Ascending aorta (tissue), 2 donors: ENCODE data around the gene TMEM150B. TPM values are rescaled to one million over a fixed set of nuclear protein-coding genes. Genes with fewer than 3 reads are reported as not detected.

Experiments used
- DNase-seq, 2 donors: peaks; one replicate each; pipeline ENCODE4 v3.0.0-alpha.2; 2019; ENCODE audit warnings: low spot score in 2 of 2
- H3K27ac ChIP-seq, 2 donors: fragments of 200-600 bp; sonication (generic); one replicate each; pipeline ENCODE4 v1.5.1; 2016 to 2017; ENCODE audit warnings: mild to moderate bottlenecking in 1 of 2
- H3K27me3 ChIP-seq: fragments of 200-600 bp; sonication (generic); one replicate; pipeline ENCODE4 v1.5.1; 2017
- H3K36me3 ChIP-seq, 2 donors: fragments of 200-600 bp; sonication (generic); one replicate each; pipeline ENCODE4 v1.5.1; 2016
- H3K4me1 ChIP-seq, 2 donors: fragments of 200-600 bp; sonication (generic); one replicate each; pipeline ENCODE4 v1.5.1; 2016 to 2017; ENCODE audit warnings: mild to moderate bottlenecking in 1 of 2
- H3K4me3 ChIP-seq, 2 donors: fragments of 200-600 bp; sonication (generic); one replicate each; pipeline ENCODE4 v1.5.1; 2016 to 2017; ENCODE audit warnings: mild to moderate bottlenecking in 1 of 2
- H3K9me3 ChIP-seq, 2 donors: fragments of 200-600 bp; sonication (generic); one replicate each; pipeline ENCODE4 v1.5.1; 2016
- intact Hi-C: fragments of 100-400 bp; cut with DNase I; formaldehyde crosslinking; loops from one replicate; pipeline ENCODE4 v1.15.1; 2023
- total RNA-seq: library from RNA; depleted of rRNA; stranded (reverse); fragments of >200 nt; gene quantifications from one replicate; pipeline ENCODE4 v1.1.0, GENCODE V29; 2016
- TF ChIP-seq, protein P1 (sequence below), 3 experiments: fragments of 200-600 bp in 2 of 3; fragments of 450-650 bp in 1 of 3; sonication (generic) in 2 of 3; IDR thresholded peaks; one replicate each; pipeline ENCODE4 v1.5.1; 2016 to 2019; ENCODE audit warnings: antibody characterized with exemption in 3 of 3, mild to moderate bottlenecking in 1 of 3, moderate library complexity in 1 of 3

The TMEM150B gene, protein sequence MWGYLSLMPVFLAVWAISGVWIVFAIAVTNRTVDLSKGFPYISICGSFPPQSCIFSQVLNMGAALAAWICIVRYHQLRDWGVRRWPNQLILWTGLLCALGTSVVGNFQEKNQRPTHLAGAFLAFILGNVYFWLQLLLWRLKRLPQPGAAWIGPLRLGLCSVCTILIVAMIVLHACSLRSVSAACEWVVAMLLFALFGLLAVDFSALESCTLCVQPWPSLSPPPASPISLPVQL
- total RNA-seq: not detected

- Histone ChIP-seq H3K36me3 (no peaks in the 10 kb centered on the region), H3K4me3 (no peak within 1 kb of the TSS), H3K9me3 (no peaks in the 10 kb centered on the region), H3K4me1 (peaks cover 0 to 4% of the 10 kb centered on the region in 2 donors), H3K27ac (peak within 1 kb of the TSS in 1 of 2 donors; percentile 21), H3K27me3 (no peaks in the 10 kb centered on the region)
- TF ChIP-seq, protein P1, sequence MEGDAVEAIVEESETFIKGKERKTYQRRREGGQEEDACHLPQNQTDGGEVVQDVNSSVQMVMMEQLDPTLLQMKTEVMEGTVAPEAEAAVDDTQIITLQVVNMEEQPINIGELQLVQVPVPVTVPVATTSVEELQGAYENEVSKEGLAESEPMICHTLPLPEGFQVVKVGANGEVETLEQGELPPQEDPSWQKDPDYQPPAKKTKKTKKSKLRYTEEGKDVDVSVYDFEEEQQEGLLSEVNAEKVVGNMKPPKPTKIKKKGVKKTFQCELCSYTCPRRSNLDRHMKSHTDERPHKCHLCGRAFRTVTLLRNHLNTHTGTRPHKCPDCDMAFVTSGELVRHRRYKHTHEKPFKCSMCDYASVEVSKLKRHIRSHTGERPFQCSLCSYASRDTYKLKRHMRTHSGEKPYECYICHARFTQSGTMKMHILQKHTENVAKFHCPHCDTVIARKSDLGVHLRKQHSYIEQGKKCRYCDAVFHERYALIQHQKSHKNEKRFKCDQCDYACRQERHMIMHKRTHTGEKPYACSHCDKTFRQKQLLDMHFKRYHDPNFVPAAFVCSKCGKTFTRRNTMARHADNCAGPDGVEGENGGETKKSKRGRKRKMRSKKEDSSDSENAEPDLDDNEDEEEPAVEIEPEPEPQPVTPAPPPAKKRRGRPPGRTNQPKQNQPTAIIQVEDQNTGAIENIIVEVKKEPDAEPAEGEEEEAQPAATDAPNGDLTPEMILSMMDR (IDR thresholded peaks at IDR 0.05): no peak
- intact Hi-C loops: no loop called here
- no peak for DNase-seq
Observed at GRCh38 chr19:55325172-55325571, at the start of gene TMEM150B. TMEM150B (minus strand) TSS chr19:55325341; CDS start chr19:55321036, 4,305 bp downstream.

GRCh38 chr19:55373993-55374757, 49.0 kb upstream of the TMEM150B start:
- Histone ChIP-seq H3K4me1 (peaks cover 0 to 5% of the 10 kb centered on the region in 2 donors), H3K4me3 (no peak overlapping the region), H3K36me3 (no peaks in the 10 kb centered on the region), H3K9me3 (no peaks in the 10 kb centered on the region), H3K27me3 (peaks cover 12% of the 10 kb centered on the region), H3K27ac (no peak overlapping the region)
- intact Hi-C loops: no loop called here
- TF ChIP-seq, protein P1 (IDR thresholded peaks at IDR 0.05): no peak
- no peak for DNase-seq

- peaks cover 18% of the 10 kb centered on the region for H3K27me3 ChIP-seq
- no peaks in the 10 kb centered on the region for H3K36me3 ChIP-seq
- peaks cover 0 to 5% of the 10 kb centered on the region in 2 donors for H3K4me1 ChIP-seq
- H3K27ac ChIP-seq: no peak overlapping the region
- no peaks in the 10 kb centered on the region for H3K9me3 ChIP-seq
- no peak overlapping the region for H3K4me3 ChIP-seq
- no peak for DNase-seq
- TF ChIP-seq, protein P1 (IDR thresholded peaks at IDR 0.05): no peak
- intact Hi-C loops: no loop called here
Observed at GRCh38 chr19:55373306-55373992, 48.3 kb upstream of the TMEM150B start.

DNA sequence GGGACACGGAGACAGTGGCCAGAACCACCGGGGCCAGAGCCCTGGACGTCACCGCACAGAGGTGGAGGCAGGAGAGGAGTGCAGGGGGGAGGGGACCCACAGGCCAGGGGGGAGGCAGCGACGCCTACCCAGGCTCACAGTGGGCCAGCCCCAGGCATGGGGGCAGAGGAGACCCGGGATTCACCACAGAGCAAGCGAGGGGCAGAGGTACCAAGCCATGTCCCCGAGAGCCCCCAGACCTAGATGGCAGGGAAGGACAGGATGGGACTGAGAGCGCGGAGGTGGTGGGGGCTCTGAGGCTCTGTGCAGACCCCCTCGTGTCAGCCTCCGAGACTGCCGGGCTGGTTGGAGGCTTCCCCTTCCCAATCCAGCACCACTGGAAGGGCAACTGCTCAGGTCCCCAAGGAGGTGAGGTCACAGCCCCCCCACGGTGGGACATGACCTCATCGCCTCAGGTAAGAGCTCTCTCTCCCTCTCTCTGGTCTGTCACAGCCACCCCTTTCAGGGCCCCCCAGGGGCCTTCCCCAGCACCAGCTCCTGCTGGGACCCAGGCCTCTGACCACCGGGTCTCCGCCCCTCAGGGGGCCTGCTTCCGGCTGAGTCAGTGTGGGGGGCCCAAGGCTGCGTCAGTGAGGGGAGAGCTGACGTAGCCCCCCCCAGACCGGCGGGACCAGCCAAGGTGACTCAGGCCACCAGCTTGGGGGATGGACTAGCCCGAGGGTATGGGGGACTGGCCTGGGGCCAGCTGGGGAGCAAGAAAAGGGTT, 47.4 kb upstream of the TMEM150B start:
- no peaks in the 10 kb centered on the region for H3K36me3 ChIP-seq
- peaks cover 0 to 5% of the 10 kb centered on the region in 2 donors for H3K4me1 ChIP-seq
- DNase-seq: no peak
- TF ChIP-seq, protein P1 (IDR thresholded peaks at IDR 0.05): no peak
- peaks cover 18% of the 10 kb centered on the region for H3K27me3 ChIP-seq
- intact Hi-C loops: no loop called here
- H3K9me3 ChIP-seq: no peaks in the 10 kb centered on the region
- no peak overlapping the region for H3K27ac ChIP-seq
- H3K4me3 ChIP-seq: no peak overlapping the region

- peaks cover 14% of the 10 kb centered on the region for H3K27me3 ChIP-seq
- intact Hi-C loops: no loop called here
- H3K4me1 ChIP-seq: peaks cover 0 to 5% of the 10 kb centered on the region in 2 donors
- no peaks in the 10 kb centered on the region for H3K36me3 ChIP-seq
- TF ChIP-seq, protein P1 (IDR thresholded peaks at IDR 0.05): no peak
- peak within 1 kb of the TSS; percentile 43 to 50 for H3K4me3 ChIP-seq
- no peak within 1 kb of the TSS for H3K27ac ChIP-seq
- H3K9me3 ChIP-seq: no peaks in the 10 kb centered on the region
- DNase-seq: no peak
Observed at GRCh38 chr19:55370305-55370988, 45.3 kb upstream of the TMEM150B start, which contains the start of gene IL11. IL11 (minus strand) TSS chr19:55370463; CDS start chr19:55370310, 153 bp downstream.
